Muscle layer of duodenum (tissue), 2 donors: ENCODE data around the gene SETDB1.
"Not testable (repeated sequence)": the region's sequence is repeated elsewhere in the genome, so short reads cannot be mapped to it uniquely, and the experiment has no call there.

Experiments
- H3K27ac ChIP-seq: one replicate; pipeline ENCODE4 v1.7.0; 2013; ENCODE audit warnings: mild to moderate bottlenecking, low read length
- H3K27me3 ChIP-seq: one replicate; pipeline ENCODE4 v1.7.0; 2013; ENCODE audit warnings: low read depth, mild to moderate bottlenecking, control low read depth, low read length
- H3K36me3 ChIP-seq, 2 donors: one replicate each; pipeline ENCODE4 v1.7.0; 2013; ENCODE audit warnings: low read length in 2 of 2, control low read depth in 1 of 2, mild to moderate bottlenecking in 1 of 2; ENCODE audit not compliant: insufficient read depth in 2 of 2, control insufficient read depth in 1 of 2
- H3K4me1 ChIP-seq, 2 donors: one replicate each; pipeline ENCODE4 v1.7.0; 2013; ENCODE audit warnings: low read length in 2 of 2, mild to moderate bottlenecking in 2 of 2, control low read depth in 1 of 2, moderate library complexity in 1 of 2; ENCODE audit not compliant: insufficient read depth in 2 of 2, control insufficient read depth in 1 of 2
- H3K4me3 ChIP-seq, 2 donors: one replicate each; pipeline ENCODE4 v1.7.0; 2013; ENCODE audit warnings: low read length in 2 of 2, low read depth in 1 of 2, mild to moderate bottlenecking in 1 of 2
- H3K9me3 ChIP-seq, 2 donors: one replicate each; pipeline ENCODE4 v1.7.0; 2013; ENCODE audit warnings: low read length in 2 of 2, control low read depth in 1 of 2, mild to moderate bottlenecking in 1 of 2; ENCODE audit not compliant: control insufficient read depth in 1 of 2
- donor health status: healthy.

The SETDB1 gene

DNA sequence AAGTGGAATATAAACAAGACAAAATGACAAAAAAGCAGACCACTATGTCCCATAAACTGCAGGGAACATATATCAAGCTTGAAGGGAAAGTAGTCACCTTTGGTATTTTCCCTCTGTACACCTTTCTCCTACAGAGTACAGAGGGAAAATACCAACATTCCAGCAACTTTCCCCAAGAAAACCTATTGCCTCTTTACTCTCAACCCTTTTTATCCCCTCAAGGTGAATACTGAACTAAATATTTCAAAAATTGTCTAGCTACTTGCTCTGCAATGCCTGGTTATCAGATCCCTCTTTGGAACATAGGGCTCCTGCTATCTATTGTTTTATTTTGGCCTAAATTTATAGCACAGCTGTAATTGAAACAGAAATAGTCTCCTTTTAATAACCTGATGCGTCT is 23.4 kb upstream of the SETDB1 start:
- Histone ChIP-seq H3K36me3 (no peaks in the 10 kb centered on the region), H3K27ac (no peak overlapping the region), H3K4me1 (no peaks in the 10 kb centered on the region), H3K27me3 (no peaks in the 10 kb centered on the region), H3K9me3 (no peaks in the 10 kb centered on the region), H3K4me3 (no peak overlapping the region)

- Histone ChIP-seq H3K4me3 (no peak overlapping the region), H3K27ac (no peak overlapping the region), H3K4me1 (no peaks in the 10 kb centered on the region), H3K9me3 (no peaks in the 10 kb centered on the region), H3K27me3 (no peaks in the 10 kb centered on the region), H3K36me3 (no peaks in the 10 kb centered on the region)
Observed at GRCh38 chr1:150905301-150905700, 20.9 kb upstream of the SETDB1 start.

DNA sequence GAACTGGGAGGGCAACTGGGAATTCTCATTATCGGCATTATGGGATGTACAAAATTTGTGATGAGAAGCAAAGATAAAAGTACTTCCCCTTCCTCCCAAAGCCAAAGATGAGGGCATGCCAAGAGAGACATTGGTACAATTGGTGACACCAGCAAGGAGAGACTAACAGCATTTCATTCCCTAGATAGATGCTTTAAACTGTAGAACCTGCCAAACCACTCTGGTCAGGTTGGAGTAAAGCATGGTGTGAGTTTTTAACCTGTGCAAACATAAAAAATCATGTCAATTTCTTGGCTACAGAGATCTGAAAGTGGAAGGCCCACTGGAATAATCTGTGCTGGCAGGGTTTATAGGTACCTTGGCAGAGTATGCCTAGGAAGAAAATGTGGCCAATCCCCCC is 19.8 kb upstream of the SETDB1 start:
- Histone ChIP-seq H3K36me3 (no peaks in the 10 kb centered on the region), H3K27ac (no peak overlapping the region), H3K4me3 (no peak overlapping the region), H3K27me3 (no peaks in the 10 kb centered on the region), H3K9me3 (no peaks in the 10 kb centered on the region), H3K4me1 (no peaks in the 10 kb centered on the region)

- H3K27me3 ChIP-seq = no peaks in the 10 kb centered on the region
Observed at GRCh38 chr1:150906813-150907212, 19.4 kb upstream of the SETDB1 start.

DNA sequence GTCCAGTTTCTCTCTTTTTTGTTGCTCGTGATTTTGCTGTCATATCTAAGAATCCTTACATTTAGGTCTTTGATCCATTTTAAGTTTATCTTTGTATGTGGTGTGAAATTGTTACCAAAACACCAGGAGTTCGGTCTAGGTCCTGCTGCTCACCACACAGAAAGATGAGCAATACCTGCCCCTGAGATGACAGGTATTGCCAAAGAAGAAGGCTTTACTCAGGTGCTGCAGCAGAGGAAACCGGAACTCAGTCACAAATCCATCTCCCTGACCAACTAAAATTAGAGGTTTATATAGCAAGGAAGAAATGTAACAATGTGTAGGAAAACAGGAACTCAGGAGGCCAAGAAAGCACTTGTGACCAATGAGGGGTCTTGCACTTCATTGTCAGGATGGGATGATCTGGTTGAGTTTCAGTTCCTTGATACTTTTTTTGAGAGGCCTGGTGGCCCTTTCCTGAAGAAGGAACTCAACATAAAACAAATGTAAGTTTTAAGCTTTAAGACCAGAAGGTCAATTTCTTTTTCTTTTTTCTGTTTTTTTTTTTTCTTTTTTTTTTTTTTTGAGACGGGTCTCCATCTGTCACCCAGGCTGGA is 16.5 kb upstream of the SETDB1 start:
- Histone ChIP-seq H3K27ac (no peak overlapping the region), H3K27me3 (no peaks in the 10 kb centered on the region), H3K36me3 (no peaks in the 10 kb centered on the region), H3K9me3 (no peaks in the 10 kb centered on the region), H3K4me1 (no peaks in the 10 kb centered on the region), H3K4me3 (no peak overlapping the region)

More at GRCh38 chr1:150906813-150907212, 19.4 kb upstream of the SETDB1 start:
- no peaks in the 10 kb centered on the region for H3K36me3 ChIP-seq
- H3K4me3 ChIP-seq = no peak overlapping the region
- H3K27ac ChIP-seq = no peak overlapping the region
- no peaks in the 10 kb centered on the region for H3K9me3 ChIP-seq
- no peaks in the 10 kb centered on the region for H3K4me1 ChIP-seq

GRCh38 chr1:150912623-150913022 is 13.5 kb upstream of the SETDB1 start:
- H3K27me3 ChIP-seq = no peaks in the 10 kb centered on the region
- H3K36me3 ChIP-seq = no peaks in the 10 kb centered on the region
- no peak overlapping the region for H3K4me3 ChIP-seq
- no peak overlapping the region for H3K27ac ChIP-seq
- H3K4me1 ChIP-seq = no peaks in the 10 kb centered on the region
- H3K9me3 ChIP-seq = no peaks in the 10 kb centered on the region

- Histone ChIP-seq H3K27ac (no peak overlapping the region), H3K4me1 (no peaks in the 10 kb centered on the region), H3K4me3 (no peak overlapping the region), H3K36me3 (no peaks in the 10 kb centered on the region), H3K27me3 (no peaks in the 10 kb centered on the region), H3K9me3 (no peaks in the 10 kb centered on the region)
Observed at GRCh38 chr1:150917387-150917786, 8.8 kb upstream of the SETDB1 start.

- H3K9me3 ChIP-seq = no peaks in the 10 kb centered on the region
- H3K4me3 ChIP-seq = no peak overlapping the region
- H3K27ac ChIP-seq = no peak overlapping the region
- no peaks in the 10 kb centered on the region for H3K27me3 ChIP-seq
- peaks cover 5 to 9% of the 10 kb centered on the region in 2 donors for H3K4me1 ChIP-seq
- peaks cover under 1 to 3% of the 10 kb centered on the region in 2 donors for H3K36me3 ChIP-seq
Observed at GRCh38 chr1:150922519-150922975, 3.6 kb upstream of the SETDB1 start.

DNA sequence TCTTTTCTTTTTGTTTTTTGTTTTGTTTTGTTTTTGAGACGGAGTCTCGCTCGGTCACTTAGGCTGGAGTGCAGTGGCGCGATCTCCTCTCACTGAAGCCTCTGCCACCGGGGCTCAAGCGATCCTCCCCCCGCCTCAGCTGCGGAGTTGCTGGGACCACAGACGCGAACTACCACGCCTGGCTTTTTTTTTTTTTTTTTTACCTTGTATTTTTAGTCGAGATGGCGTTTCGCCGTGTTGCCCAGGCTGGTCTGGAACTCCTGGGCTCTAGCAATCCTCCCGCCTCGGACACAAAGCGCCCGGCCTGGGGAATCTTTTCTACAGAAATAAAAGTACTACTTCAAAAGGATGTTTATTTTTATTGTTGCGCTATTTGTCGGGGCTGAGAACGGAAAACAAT is 1.1 kb upstream of the SETDB1 start:
- Histone ChIP-seq H3K9me3 (no peaks in the 10 kb centered on the region), H3K27ac (no peak overlapping the region), H3K4me3 (peak overlapping the region; percentile 16 to 77), H3K27me3 (no peaks in the 10 kb centered on the region), H3K4me1 (peaks cover 5 to 11% of the 10 kb centered on the region in 2 donors), H3K36me3 (peaks cover 14 to 20% of the 10 kb centered on the region in 2 donors)

DNA sequence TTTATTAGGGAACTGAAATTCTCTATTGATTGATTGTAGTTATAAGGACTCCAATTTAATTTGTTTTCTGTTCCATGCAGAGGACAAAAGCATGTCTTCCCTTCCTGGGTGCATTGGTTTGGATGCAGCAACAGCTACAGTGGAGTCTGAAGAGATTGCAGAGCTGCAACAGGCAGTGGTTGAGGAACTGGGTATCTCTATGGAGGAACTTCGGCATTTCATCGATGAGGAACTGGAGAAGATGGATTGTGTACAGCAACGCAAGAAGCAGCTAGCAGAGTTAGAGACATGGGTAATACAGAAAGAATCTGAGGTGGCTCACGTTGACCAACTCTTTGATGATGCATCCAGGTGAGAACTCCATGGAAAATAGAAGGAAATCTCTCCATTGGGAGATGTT is 1.5 kb downstream of the SETDB1 start:
- peaks cover 5 to 11% of the 10 kb centered on the region in 2 donors for H3K4me1 ChIP-seq
- H3K9me3 ChIP-seq = peaks cover 0 to 3% of the 10 kb centered on the region in 2 donors
- no peak overlapping the region for H3K4me3 ChIP-seq
- H3K36me3 ChIP-seq = peaks cover 24 to 40% of the 10 kb centered on the region in 2 donors
- no peak overlapping the region for H3K27ac ChIP-seq
- H3K27me3 ChIP-seq = no peaks in the 10 kb centered on the region

DNA sequence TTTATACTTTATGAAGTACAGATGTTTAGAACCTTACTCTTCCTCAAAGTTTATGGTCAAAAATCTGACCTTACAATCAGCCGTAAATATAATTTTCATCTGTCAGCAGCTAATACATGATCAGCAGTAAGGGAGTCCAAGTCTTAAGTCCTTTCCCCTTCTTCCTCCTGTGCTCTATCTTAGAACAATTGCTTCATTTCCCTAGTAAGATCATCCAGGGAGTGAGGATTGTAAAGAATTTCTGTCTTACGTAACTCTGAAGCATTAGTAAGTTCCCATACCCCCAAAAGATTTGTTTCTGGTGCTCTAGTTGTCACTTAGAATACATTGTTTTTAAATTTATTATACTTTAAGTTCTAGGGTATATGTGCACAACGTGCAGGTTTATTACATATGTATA is 2.1 kb downstream of the SETDB1 start:
- Histone ChIP-seq H3K27ac (no peak overlapping the region), H3K9me3 (peaks cover 0 to 3% of the 10 kb centered on the region in 2 donors), H3K27me3 (no peaks in the 10 kb centered on the region), H3K4me1 (peaks cover 5 to 11% of the 10 kb centered on the region in 2 donors), H3K36me3 (peaks cover 24 to 45% of the 10 kb centered on the region in 2 donors), H3K4me3 (no peak overlapping the region)

DNA sequence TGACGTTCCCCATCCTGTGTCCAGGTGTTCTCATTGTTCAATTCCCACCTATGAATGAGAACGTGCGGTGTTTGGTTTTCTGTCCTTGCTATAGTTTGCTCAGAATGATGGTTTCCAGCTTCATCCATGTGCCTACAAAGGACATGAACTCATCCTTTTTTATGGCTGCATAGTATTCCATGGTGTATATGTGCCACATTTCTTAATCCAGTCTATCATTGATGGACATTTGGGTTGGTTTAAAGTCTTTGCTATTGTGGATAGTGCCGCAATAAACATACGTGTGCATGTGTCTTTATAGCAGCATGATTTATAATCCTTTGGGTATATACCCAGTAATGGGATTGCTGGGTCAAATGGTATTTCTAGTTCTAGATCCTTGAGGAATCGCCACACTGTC is 2.6 kb downstream of the SETDB1 start:
- H3K4me3 ChIP-seq, H3K27me3 ChIP-seq, H3K27ac ChIP-seq, H3K9me3 ChIP-seq: not testable (repeated sequence)
- Histone ChIP-seq H3K4me1 (peaks cover 5 to 11% of the 10 kb centered on the region in 2 donors), H3K36me3 (peaks cover 24 to 47% of the 10 kb centered on the region in 2 donors)
